Measurements from ENCODE around the gene C1QTNF2. TPM values are rescaled to one million over a fixed set of nuclear protein-coding genes. Genes with fewer than 3 reads are reported as not detected.

C1QTNF2 gene
- total and polyA plus RNA-seq, 2 of the 8 experiments (the other 6 are each of a cell fraction or from before 2014, with no cell fraction given): 1.0 to 2.0 TPM

DNA sequence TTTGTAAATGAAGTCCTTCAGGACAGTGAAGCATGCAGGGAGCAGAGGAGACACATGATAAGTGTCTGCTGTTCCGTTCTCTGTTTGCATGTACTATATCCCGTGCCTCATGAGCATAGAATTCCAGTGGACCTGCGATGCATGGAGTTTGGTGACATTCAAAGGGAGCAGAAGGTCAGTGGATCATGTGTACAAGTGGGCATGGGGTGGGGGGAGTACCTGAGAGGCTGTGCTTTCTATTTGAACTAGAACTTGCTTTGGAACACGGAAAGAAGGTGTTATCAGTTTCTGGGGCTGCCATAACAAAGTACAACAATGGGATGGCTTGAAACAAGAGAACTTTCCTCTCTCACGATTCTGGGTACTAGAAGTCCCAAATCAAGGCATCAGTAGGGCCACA lies 53.0 kb downstream of the C1QTNF2 start (continued):
- TF ChIP-seq GTF2F1 (IDR thresholded peaks at IDR 0.05; ENCODE audit: borderline replicate concordance, low read depth, low read length) (no peak), CREB1 (IDR thresholded peaks at IDR 0.05) (no peak), CHD1 (IDR thresholded peaks at IDR 0.05; ENCODE audit: low read depth, low read length) (no peak), EZH2 (IDR thresholded peaks at IDR 0.05; ENCODE audit: low read depth, low read length, severe bottlenecking) (no peak), ZNF274 (IDR thresholded peaks at IDR 0.05; ENCODE audit: borderline replicate concordance, extremely low read depth, low read length) (no peak)
